IMR-90 (cell line): ENCODE data around the gene CSPG5. TPM values are rescaled to one million over a fixed set of nuclear protein-coding genes. Genes with fewer than 3 reads are reported as not detected.

Experiments
- ATAC-seq: fragments of 200-7000 bp; cut with Tn5 transposase; 2 replicates; pipeline ENCODE4 v1.9.1; 2020; ENCODE audit warnings: low read depth, mild to moderate bottlenecking, moderate library complexity
- BruUV-seq: library from RNA; stranded (reverse); fragments of 400-500 nt; replicated peaks from 2 replicates; lab custom pipeline; 2021; lab: Mats Ljungman, UMichigan
- CTCF ChIA-PET: fragments of 300-600 bp; formaldehyde crosslinking; extraction: SDS; loops from one replicate; lab custom pipeline; 2021; ENCODE audit warnings: antibody characterized with exemption; lab: Yijun Ruan, JAX
- POLR2A ChIA-PET: fragments of 300-600 bp; sonication (Branson Sonifier 250); formaldehyde crosslinking; loops from one replicate; lab custom pipeline; 2022; ENCODE audit warnings: antibody characterized with exemption; ENCODE audit not compliant: unreplicated experiment; lab: Charles Lee
- DNase-seq: peaks from one replicate; pipeline ENCODE4 v3.0.0; 2013
- H2AFZ ChIP-seq: replicated peaks from 2 replicates; pipeline ENCODE3; 2013; ENCODE audit warnings: low read length, mild to moderate bottlenecking; ENCODE audit not compliant: poor library complexity
- H2AK5ac ChIP-seq: 2 replicates; pipeline ENCODE4 v1.6.1; 2013; ENCODE audit warnings: low read depth, low read length, inconsistent platforms
- H2AK9ac ChIP-seq: replicated peaks from 2 replicates; pipeline ENCODE3; 2013; ENCODE audit warnings: mild to moderate bottlenecking, low read depth, low read length, moderate library complexity; ENCODE audit not compliant: poor library complexity
- H2BK120ac ChIP-seq: 2 replicates; pipeline ENCODE4 v1.6.1; 2013; ENCODE audit warnings: low read depth, low read length, inconsistent platforms
- H2BK15ac ChIP-seq: 3 replicates; pipeline ENCODE4 v1.6.1; 2013; ENCODE audit warnings: low read depth, low read length, inconsistent platforms
- H2BK20ac ChIP-seq: 2 replicates; pipeline ENCODE4 v1.6.1; 2013; ENCODE audit warnings: low read depth, mild to moderate bottlenecking, inconsistent platforms, low read length, moderate library complexity
- H2BK5ac ChIP-seq: 2 replicates; pipeline ENCODE4 v1.6.1; 2013; ENCODE audit warnings: mild to moderate bottlenecking, low read depth, low read length, inconsistent platforms; ENCODE audit not compliant: poor library complexity, severe bottlenecking
- H3K14ac ChIP-seq: replicated peaks from 2 replicates; pipeline ENCODE4 v1.6.1; 2013; ENCODE audit warnings: low read depth, low read length, inconsistent platforms
- H3K18ac ChIP-seq: 2 replicates; pipeline ENCODE4 v1.6.1; 2013; ENCODE audit warnings: low read depth, low read length, control low read depth
- H3K23ac ChIP-seq: 2 replicates; pipeline ENCODE4 v1.6.1; 2013; ENCODE audit warnings: low read depth, low read length, inconsistent platforms
- H3K27ac ChIP-seq: 2 replicates; pipeline ENCODE4 v1.5.1; 2013; ENCODE audit warnings: mild to moderate bottlenecking, control low read depth, low read length; ENCODE audit not compliant: insufficient read depth
- H3K27me3 ChIP-seq: 2 replicates; pipeline ENCODE4 v1.6.1; 2013; ENCODE audit warnings: low read length; ENCODE audit not compliant: control insufficient read depth, insufficient read depth
- H3K36me3 ChIP-seq: 2 replicates; pipeline ENCODE4 v1.6.1; 2013; ENCODE audit warnings: low read length, mixed read lengths; ENCODE audit not compliant: control insufficient read depth, insufficient read depth
- H3K4ac ChIP-seq: 2 replicates; pipeline ENCODE4 v1.6.1; 2013; ENCODE audit warnings: low read depth, low read length, inconsistent platforms
- H3K4me1 ChIP-seq: 2 replicates; pipeline ENCODE4 v1.6.1; 2013; ENCODE audit warnings: low read length, mixed read lengths; ENCODE audit not compliant: control insufficient read depth, insufficient read depth
- H3K4me2 ChIP-seq: 2 replicates; pipeline ENCODE4 v1.6.1; 2013; ENCODE audit warnings: low read depth, mild to moderate bottlenecking, control low read depth, low read length, moderate library complexity
- H3K4me3 ChIP-seq: 2 replicates; pipeline ENCODE4 v1.5.1; 2013; ENCODE audit warnings: low read depth, mild to moderate bottlenecking, control low read depth, low read length, moderate library complexity; ENCODE audit not compliant: insufficient read depth
- H3K56ac ChIP-seq: 2 replicates; pipeline ENCODE4 v1.6.1; 2013; ENCODE audit warnings: low read length, inconsistent platforms; ENCODE audit not compliant: insufficient read depth; ENCODE audit errors: extremely low read depth
- H3K79me1 ChIP-seq, 2 experiments: 2 replicates each; pipeline ENCODE4 v1.6.1; 2013; ENCODE audit warnings: low read length in 2 of 2, inconsistent platforms in 1 of 2, low read depth in 1 of 2
- H3K9ac ChIP-seq: 2 replicates; pipeline ENCODE4 v1.6.1; 2013; ENCODE audit warnings: low read depth, low read length, control low read depth
- H3K9me1 ChIP-seq: 2 replicates; pipeline ENCODE4 v1.6.1; 2013; ENCODE audit warnings: low read length, inconsistent platforms; ENCODE audit not compliant: insufficient read depth
- H3K9me3 ChIP-seq: 2 replicates; pipeline ENCODE4 v1.6.1; 2013; ENCODE audit warnings: low read length; ENCODE audit not compliant: control insufficient read depth, insufficient read depth
- H4K20me1 ChIP-seq: 2 replicates; pipeline ENCODE4 v1.6.1; 2013; ENCODE audit warnings: low read length, inconsistent platforms; ENCODE audit not compliant: insufficient read depth
- H4K5ac ChIP-seq: 2 replicates; pipeline ENCODE4 v1.6.1; 2013; ENCODE audit warnings: mild to moderate bottlenecking, low read depth, low read length, control low read depth
- H4K8ac ChIP-seq, 2 experiments: 2 replicates each; pipeline ENCODE4 v1.6.1; 2013; ENCODE audit warnings: low read depth in 2 of 2, low read length in 2 of 2, control low read depth in 1 of 2, inconsistent platforms in 1 of 2
- H4K91ac ChIP-seq: 2 replicates; pipeline ENCODE4 v1.6.1; 2013; ENCODE audit warnings: low read depth, low read length, inconsistent platforms; ENCODE audit not compliant: insufficient read depth
- CHD1 ChIP-seq: IDR thresholded peaks from 2 replicates; pipeline ENCODE4 v1.6.1; 2012; ENCODE audit warnings: low read depth, low read length, improper control_type of control experiment
- ELK1 ChIP-seq: fragments of 150-350 bp; IDR thresholded peaks from 2 replicates; pipeline ENCODE4 v1.6.1; 2016; ENCODE audit warnings: low read depth, mild to moderate bottlenecking, low read length, moderate library complexity, borderline replicate concordance
- MAFK ChIP-seq: IDR thresholded peaks from 2 replicates; pipeline ENCODE4 v1.6.1; 2012; ENCODE audit warnings: low read depth, low read length, improper control_type of control experiment
- MAZ ChIP-seq: IDR thresholded peaks from 2 replicates; pipeline ENCODE4 v1.6.1; 2012; ENCODE audit warnings: low read depth, mild to moderate bottlenecking, low read length, improper control_type of control experiment, moderate library complexity, borderline replicate concordance
- MXI1 ChIP-seq: IDR thresholded peaks from 2 replicates; pipeline ENCODE4 v1.6.1; 2012; ENCODE audit warnings: low read depth, mild to moderate bottlenecking, low read length, moderate library complexity, borderline replicate concordance
- NFE2L2 ChIP-seq: fragments of 150-350 bp; IDR thresholded peaks from 2 replicates; pipeline ENCODE4 v1.6.1; 2016; ENCODE audit warnings: low read depth, mild to moderate bottlenecking, low read length
- POLR2A ChIP-seq: IDR thresholded peaks from 2 replicates; pipeline ENCODE4 v1.6.1; 2012; ENCODE audit warnings: mild to moderate bottlenecking, low read depth, low read length
- RAD21 ChIP-seq: IDR thresholded peaks from 2 replicates; pipeline ENCODE4 v1.6.1; 2012; ENCODE audit warnings: low read length, improper control_type of control experiment
- RCOR1 ChIP-seq: IDR thresholded peaks from 2 replicates; pipeline ENCODE4 v1.6.1; 2012; ENCODE audit warnings: mild to moderate bottlenecking, low read length, improper control_type of control experiment; ENCODE audit not compliant: insufficient replicate concordance
- USF2 ChIP-seq: fragments of 150-350 bp; IDR thresholded peaks from 2 replicates; pipeline ENCODE4 v1.6.1; 2017; ENCODE audit warnings: mild to moderate bottlenecking, antibody characterized with exemption, low read length, low read depth
- dilution Hi-C: fragments of 300-500 bp; cut with HindIII; formaldehyde crosslinking; loops from one replicate; pipeline ENCODE4 v1.14.3; 2018; ENCODE audit warnings: low sequenced_read_pairs; ENCODE audit not compliant: unreplicated experiment
- in situ Hi-C: fragments of 300-500 bp; cut with MboI; formaldehyde crosslinking; loops from 3 replicates; pipeline ENCODE4 v1.14.3; 2019; ENCODE audit warnings: low sequenced_read_pairs, inconsistent platforms, mixed read lengths
- intact Hi-C: fragments of 100-400 bp; cut with micrococcal nuclease; formaldehyde crosslinking; loops from 2 replicates; pipeline ENCODE4 v1.10.0; 2022
- polyA plus RNA-seq, 3 experiments: library from polyadenylated mRNA; depleted of rRNA; stranded (reverse); fragments of >200 nt; gene quantifications; 2 replicates each; pipeline ENCODE4 v1.2.3, GENCODE V29; 2012; ENCODE audit warnings: low replicate concordance in 1 of 3
- total RNA-seq: library from RNA; depleted of rRNA; stranded (reverse); fragments of >200 nt; gene quantifications from 2 replicates; pipeline ENCODE4 v1.2.3, GENCODE V29; 2012

The CSPG5 gene
- total and polyA plus RNA-seq, 2 of the 4 experiments (the other 2 are of a cell fraction), result under 0.01 to 0.10 TPM

GRCh38 chr3:47603332-47603731, 24.7 kb upstream of the CSPG5 start:
- peaks cover 14 to 31% of the 10 kb centered on the region in 2 experiments for H3K79me1 ChIP-seq
- in situ Hi-C loops (no loop called here), dilution Hi-C loops (no loop called here), intact Hi-C loops (no loop called here)
- H2BK15ac ChIP-seq, result no peak overlapping the region
- H2AK9ac ChIP-seq, result no peak overlapping the region
- POLR2A ChIA-PET, result no interaction called here
- H3K56ac ChIP-seq, result no peak overlapping the region
- peaks cover 11% of the 10 kb centered on the region for H3K9me1 ChIP-seq
- no peak for DNase-seq
- H3K27me3 ChIP-seq, result no peaks in the 10 kb centered on the region
- H3K9ac ChIP-seq, result no peak overlapping the region
- no peak overlapping the region for H2AK5ac ChIP-seq
- no peak overlapping the region for H3K4me3 ChIP-seq
- BruUV-seq, result no TSS peak
- no peak overlapping the region for H3K4me2 ChIP-seq
- H4K20me1 ChIP-seq, result peaks cover 12% of the 10 kb centered on the region
- no peak overlapping the region for H4K8ac ChIP-seq
- no peak for ATAC-seq
- no peak overlapping the region for H2BK20ac ChIP-seq
- H3K4me1 ChIP-seq, result peaks cover 2% of the 10 kb centered on the region; the same call in 1 of the 2 replicates
- CTCF ChIA-PET, result no interaction called here
- peaks cover 23% of the 10 kb centered on the region for H3K36me3 ChIP-seq
- H2BK5ac ChIP-seq, result no peak overlapping the region
- no peak overlapping the region for H3K14ac ChIP-seq
- H2AFZ ChIP-seq, result no peak overlapping the region
- no peak overlapping the region for H3K18ac ChIP-seq
- no peak overlapping the region for H2BK120ac ChIP-seq
- TF ChIP-seq RAD21, result no peak
- no peak for TF ChIP-seq MXI1
- no peak for TF ChIP-seq RCOR1
- no peak for TF ChIP-seq POLR2A
- no peak for TF ChIP-seq CHD1
- no peak for TF ChIP-seq MAZ
- no peak for TF ChIP-seq ELK1
- TF ChIP-seq USF2, result no peak
- TF ChIP-seq MAFK, result no peak
- no peak for TF ChIP-seq NFE2L2
- H4K91ac ChIP-seq, result no peak overlapping the region
- no peak overlapping the region for H3K27ac ChIP-seq
- H3K9me3 ChIP-seq, result no peaks in the 10 kb centered on the region
- H3K4ac ChIP-seq, result no peak overlapping the region
- H3K23ac ChIP-seq, result no peak overlapping the region
- no peak overlapping the region for H4K5ac ChIP-seq
